Measurements from ENCODE around the gene DHRSX. TPM values are rescaled to one million over a fixed set of nuclear protein-coding genes. Genes with fewer than 3 reads are reported as not detected.
"Not testable (repeated sequence)": the region's sequence is repeated elsewhere in the genome, so short reads cannot be mapped to it uniquely, and the experiment has no call there.

The DHRSX gene
- total RNA-seq, 2 donors from 2014 or later: 36.5 to 45.4 TPM

DNA sequence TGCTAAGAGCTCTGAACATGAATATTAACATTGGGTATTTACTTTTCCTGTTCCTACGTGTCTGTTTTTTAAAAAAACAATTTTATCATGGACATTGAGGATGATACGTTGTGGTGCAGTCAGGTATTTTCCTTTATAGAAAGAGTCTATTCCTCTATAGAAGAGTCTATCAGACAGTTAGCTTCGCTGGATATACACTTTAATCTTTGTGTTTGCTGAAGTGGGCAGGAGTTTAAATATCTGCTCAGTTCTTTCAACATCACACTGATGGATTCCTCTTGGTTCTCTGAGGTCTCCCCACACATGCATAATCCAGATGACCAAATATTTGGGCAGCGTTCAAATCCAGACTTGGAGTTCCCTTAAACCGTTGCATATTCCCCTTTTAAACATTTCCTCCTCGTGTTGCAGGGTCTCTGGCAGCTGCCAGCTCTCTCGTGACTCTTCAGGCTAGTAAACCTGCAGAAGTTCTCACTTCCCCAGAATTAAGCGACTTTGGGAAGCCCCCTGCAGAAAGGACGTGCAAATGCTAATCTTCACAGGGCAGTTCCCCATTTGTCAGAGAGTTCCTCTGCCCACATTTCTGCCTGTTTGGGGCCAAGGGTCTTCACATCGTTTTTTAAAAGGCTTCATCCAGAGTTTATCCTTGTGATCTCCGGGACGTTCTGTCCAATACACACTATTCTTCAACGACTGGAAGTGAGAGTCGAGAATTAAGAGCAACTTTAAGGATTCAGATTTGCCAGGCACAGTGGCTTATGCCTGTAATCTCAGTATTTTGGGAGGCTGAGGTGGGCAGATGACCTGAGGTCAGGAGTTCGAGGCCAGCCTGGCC lies 20.5 kb upstream of the DHRSX start:
- no peak overlapping the region for H3K27ac Mint-ChIP-seq
- H3K4me1 Mint-ChIP-seq: peaks cover 6% of the 10 kb centered on the region
- no peaks in the 10 kb centered on the region for H3K9me3 Mint-ChIP-seq
- no peaks in the 10 kb centered on the region for H3K36me3 Mint-ChIP-seq (ENCODE audit: low read depth)
- TF ChIP-seq, protein P1, sequence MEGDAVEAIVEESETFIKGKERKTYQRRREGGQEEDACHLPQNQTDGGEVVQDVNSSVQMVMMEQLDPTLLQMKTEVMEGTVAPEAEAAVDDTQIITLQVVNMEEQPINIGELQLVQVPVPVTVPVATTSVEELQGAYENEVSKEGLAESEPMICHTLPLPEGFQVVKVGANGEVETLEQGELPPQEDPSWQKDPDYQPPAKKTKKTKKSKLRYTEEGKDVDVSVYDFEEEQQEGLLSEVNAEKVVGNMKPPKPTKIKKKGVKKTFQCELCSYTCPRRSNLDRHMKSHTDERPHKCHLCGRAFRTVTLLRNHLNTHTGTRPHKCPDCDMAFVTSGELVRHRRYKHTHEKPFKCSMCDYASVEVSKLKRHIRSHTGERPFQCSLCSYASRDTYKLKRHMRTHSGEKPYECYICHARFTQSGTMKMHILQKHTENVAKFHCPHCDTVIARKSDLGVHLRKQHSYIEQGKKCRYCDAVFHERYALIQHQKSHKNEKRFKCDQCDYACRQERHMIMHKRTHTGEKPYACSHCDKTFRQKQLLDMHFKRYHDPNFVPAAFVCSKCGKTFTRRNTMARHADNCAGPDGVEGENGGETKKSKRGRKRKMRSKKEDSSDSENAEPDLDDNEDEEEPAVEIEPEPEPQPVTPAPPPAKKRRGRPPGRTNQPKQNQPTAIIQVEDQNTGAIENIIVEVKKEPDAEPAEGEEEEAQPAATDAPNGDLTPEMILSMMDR (conservative IDR thresholded peaks at IDR 0.05): no peak
- no peak for DNase-seq
- no peak overlapping the region for H3K4me3 Mint-ChIP-seq
- Histone ChIP-seq H3K27ac (ENCODE audit: low read depth, low read length) (no peak overlapping the region), H3K27me3 (ENCODE audit: control insufficient read depth, insufficient read depth, low read length, poor library complexity, severe bottlenecking) (no peaks in the 10 kb centered on the region), H3K4me1 (ENCODE audit: control insufficient read depth, insufficient read depth, low read length) (no peaks in the 10 kb centered on the region), H3K9me3 (ENCODE audit: control insufficient read depth, low read length) (no peaks in the 10 kb centered on the region), H3K9ac (ENCODE audit: extremely low read depth, low read length, poor library complexity, severe bottlenecking) (no peak overlapping the region), H3K36me3 (ENCODE audit: control insufficient read depth, insufficient read depth, low read length) (no peaks in the 10 kb centered on the region), H3K4me3 (ENCODE audit: low read length) (no peak overlapping the region)
- no peaks in the 10 kb centered on the region for H3K27me3 Mint-ChIP-seq (ENCODE audit: insufficient read depth)
- WGBS, 2 experiments (ENCODE audit: insufficient coverage in 1 of 2, insufficient read length in 1 of 2): 66 to 80% methylated on average over 14 of the region's 15 CpGs

DNA sequence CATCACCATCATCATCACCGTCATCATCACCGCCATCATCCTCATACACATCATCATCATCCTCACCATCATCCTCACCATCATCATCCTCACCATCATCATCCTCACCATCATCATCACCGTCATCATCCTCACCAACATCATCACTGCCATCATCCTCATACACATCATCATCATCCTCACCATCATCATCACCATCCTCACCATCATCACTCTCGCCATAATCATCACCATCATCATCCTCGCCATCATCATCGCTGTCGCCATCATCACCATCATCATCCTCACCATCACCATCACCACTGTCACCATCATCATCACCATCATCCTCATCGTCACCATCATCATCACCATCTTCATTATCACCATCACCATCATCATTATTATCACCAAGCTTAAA lies 19.8 kb upstream of the DHRSX start:
- H3K4me3 Mint-ChIP-seq: no peak overlapping the region
- H3K27ac Mint-ChIP-seq: no peak overlapping the region
- H3K27me3 Mint-ChIP-seq (ENCODE audit: insufficient read depth): no peaks in the 10 kb centered on the region
- TF ChIP-seq, protein P1 (conservative IDR thresholded peaks at IDR 0.05): no peak
- H3K9ac ChIP-seq (ENCODE audit: extremely low read depth, low read length, poor library complexity, severe bottlenecking): no peak overlapping the region
- no peaks in the 10 kb centered on the region for H3K9me3 Mint-ChIP-seq
- no peak overlapping the region for H3K27ac ChIP-seq (ENCODE audit: low read depth, low read length)
- peaks cover 6% of the 10 kb centered on the region for H3K4me1 Mint-ChIP-seq
- no peaks in the 10 kb centered on the region for H3K9me3 ChIP-seq (ENCODE audit: control insufficient read depth, low read length)
- H3K36me3 Mint-ChIP-seq (ENCODE audit: low read depth): no peaks in the 10 kb centered on the region
- no peak overlapping the region for H3K4me3 ChIP-seq (ENCODE audit: low read length)
- WGBS, 2 experiments (ENCODE audit: insufficient coverage in 1 of 2, insufficient read length in 1 of 2): 94 to 96% methylated on average over 8 of the region's 8 CpGs
- no peaks in the 10 kb centered on the region for H3K27me3 ChIP-seq (ENCODE audit: control insufficient read depth, insufficient read depth, low read length, poor library complexity, severe bottlenecking)
- no peaks in the 10 kb centered on the region for H3K36me3 ChIP-seq (ENCODE audit: control insufficient read depth, insufficient read depth, low read length)
- DNase-seq: no peak
- H3K4me1 ChIP-seq (ENCODE audit: control insufficient read depth, insufficient read depth, low read length): no peaks in the 10 kb centered on the region

DNA sequence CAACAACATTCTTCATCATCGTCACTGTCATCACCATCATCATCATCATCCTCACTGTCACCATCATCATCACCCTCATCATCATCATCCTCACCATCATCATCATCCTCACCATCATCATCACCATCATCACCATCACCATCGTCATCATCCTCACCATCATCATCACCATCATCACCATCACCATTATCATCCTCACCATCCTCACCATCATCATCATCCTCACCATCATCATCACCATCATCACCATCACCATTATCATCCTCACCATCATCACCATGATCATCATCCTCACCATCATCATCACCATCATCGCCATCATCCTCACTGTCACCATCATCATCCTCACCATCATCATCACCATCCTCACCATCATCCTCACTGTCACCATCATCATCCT lies 18.9 kb upstream of the DHRSX start:
- not testable (repeated sequence) for H3K4me1 ChIP-seq (ENCODE audit: control insufficient read depth, insufficient read depth, low read length); H3K36me3 Mint-ChIP-seq (ENCODE audit: low read depth); H3K4me3 Mint-ChIP-seq; H3K27me3 ChIP-seq (ENCODE audit: control insufficient read depth, insufficient read depth, low read length, poor library complexity, severe bottlenecking); H3K9me3 ChIP-seq (ENCODE audit: control insufficient read depth, low read length); H3K9ac ChIP-seq (ENCODE audit: extremely low read depth, low read length, poor library complexity, severe bottlenecking); H3K27ac ChIP-seq (ENCODE audit: low read depth, low read length); H3K27me3 Mint-ChIP-seq (ENCODE audit: insufficient read depth); H3K36me3 ChIP-seq (ENCODE audit: control insufficient read depth, insufficient read depth, low read length); DNase-seq; H3K4me1 Mint-ChIP-seq; H3K4me3 ChIP-seq (ENCODE audit: low read length); H3K9me3 Mint-ChIP-seq; H3K27ac Mint-ChIP-seq
- WGBS, 2 experiments (ENCODE audit: insufficient coverage in 1 of 2, insufficient read length in 1 of 2): 92 to 100% methylated on average over 3 of the region's 3 CpGs

All from endodermal cell (in vitro differentiated cells).